ENCODE data around the gene TAF15.

DNA sequence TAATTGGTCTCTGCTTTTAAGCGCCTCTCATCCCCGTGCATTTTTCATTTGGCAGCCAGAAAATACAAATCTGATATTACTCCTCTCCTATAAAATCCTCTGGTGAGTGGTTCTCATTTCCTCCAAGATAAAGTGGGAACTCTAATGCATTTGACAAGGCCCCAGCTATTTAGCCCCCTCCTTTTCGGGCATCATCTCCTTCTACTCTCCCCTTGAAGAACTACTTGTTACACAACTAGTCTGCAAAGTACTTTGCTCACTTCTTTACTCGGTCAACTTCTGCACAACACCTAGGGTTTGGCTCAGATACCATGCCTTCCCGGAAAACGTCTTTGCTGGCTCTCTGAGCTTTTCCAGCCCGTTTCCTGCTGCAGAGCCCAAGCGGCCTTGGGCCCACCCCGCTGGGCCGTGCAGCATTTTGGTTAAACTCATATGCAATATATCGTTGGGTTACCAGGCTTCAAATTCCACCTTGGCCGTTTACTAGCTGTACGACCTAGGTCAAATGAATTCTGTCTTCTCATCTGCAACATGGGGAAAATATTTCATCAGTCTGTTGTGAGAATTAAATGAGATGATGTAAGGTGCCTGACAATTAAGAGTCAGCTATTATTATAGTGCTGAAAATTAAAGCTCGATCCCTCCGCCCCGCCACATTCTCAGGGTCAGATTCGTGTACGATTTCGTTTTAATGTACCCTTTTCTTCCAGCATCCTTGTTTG lies 883 bp upstream of the TAF15 start:
- no peak for TF ChIP-seq GATA3 (IDR thresholded peaks at IDR 0.05; ENCODE audit: low read depth, low read length)
- TF ChIP-seq GATA2 (IDR thresholded peaks at IDR 0.05; ENCODE audit: low read depth, low read length): no peak

Data from SH-SY5Y (cell line).